OCI-LY7 (cell line): ENCODE data around the gene KAZN. TPM values are rescaled to one million over a fixed set of nuclear protein-coding genes. Genes with fewer than 3 reads are reported as not detected.

ENCODE experiments used
- BruUV-seq: library from RNA; stranded (reverse); fragments of 400-500 nt; replicated peaks from 2 replicates; lab custom pipeline; 2021; lab: Mats Ljungman, UMichigan
- CTCF ChIA-PET: fragments of 300-600 bp; sonication (Branson Sonifier 250); formaldehyde crosslinking; loops from one replicate; lab custom pipeline; 2022; ENCODE audit warnings: antibody characterized with exemption; ENCODE audit not compliant: unreplicated experiment; lab: Charles Lee
- POLR2A ChIA-PET: fragments of 300-600 bp; sonication (Branson Sonifier 250); formaldehyde crosslinking; loops from one replicate; lab custom pipeline; 2022; ENCODE audit warnings: antibody characterized with exemption; lab: Charles Lee
- DNase-seq: peaks from one replicate; pipeline ENCODE4 v3.0.0-alpha.2; 2015; ENCODE audit warnings: low spot score
- H2AFZ ChIP-seq: fragments of 200-600 bp; sonication (generic), shearing (Covaris generic); 2 replicates; pipeline ENCODE4 v1.6.1; 2014; ENCODE audit warnings: mild to moderate bottlenecking, antibody characterized with exemption, low read length, moderate library complexity
- H3K27ac ChIP-seq: fragments of 200-600 bp; sonication (generic); 2 replicates; pipeline ENCODE4 v1.5.1; 2014; ENCODE audit warnings: mixed run types, low read depth, mild to moderate bottlenecking, moderate library complexity, low read length, inconsistent platforms; ENCODE audit not compliant: poor library complexity, severe bottlenecking
- H3K36me3 ChIP-seq: fragments of 200-600 bp; sonication (generic); 2 replicates; pipeline ENCODE4 v1.6.1; 2014; ENCODE audit warnings: mild to moderate bottlenecking, antibody characterized with exemption, low read length, moderate library complexity, mixed read lengths; ENCODE audit not compliant: insufficient read depth
- H3K4me1 ChIP-seq: fragments of 200-600 bp; sonication (generic); 2 replicates; pipeline ENCODE4 v1.5.1; 2014; ENCODE audit warnings: mild to moderate bottlenecking, low read length; ENCODE audit not compliant: insufficient read depth, poor library complexity, severe bottlenecking
- H3K4me2 ChIP-seq: fragments of 200-600 bp; sonication (generic); 2 replicates; pipeline ENCODE4 v1.6.1; 2014; ENCODE audit warnings: mild to moderate bottlenecking, low read length
- H3K4me3 ChIP-seq: fragments of 200-600 bp; sonication (generic); 2 replicates; pipeline ENCODE4 v1.5.1; 2014; ENCODE audit warnings: mild to moderate bottlenecking, low read depth, low read length; ENCODE audit not compliant: poor library complexity, severe bottlenecking
- H3K79me2 ChIP-seq: fragments of 200-600 bp; sonication (generic); 2 replicates; pipeline ENCODE4 v1.6.1; 2016; ENCODE audit warnings: low read depth, mild to moderate bottlenecking, low read length, moderate library complexity, mixed read lengths; ENCODE audit not compliant: insufficient read depth
- H3K9me2 ChIP-seq: fragments of 200-600 bp; sonication (generic); 2 replicates; pipeline ENCODE4 v1.6.1; 2016; ENCODE audit warnings: mild to moderate bottlenecking, low read length, mixed read lengths; ENCODE audit not compliant: insufficient read depth
- H3K9me3 ChIP-seq: fragments of 200-600 bp; sonication (generic); 2 replicates; pipeline ENCODE4 v1.6.1; 2014; ENCODE audit warnings: mild to moderate bottlenecking, mixed run types, low read length, mixed read lengths
- H4K20me1 ChIP-seq: fragments of 200-600 bp; sonication (generic); 2 replicates; pipeline ENCODE4 v1.6.1; 2014; ENCODE audit warnings: mild to moderate bottlenecking, antibody characterized with exemption, low read length, moderate library complexity, mixed read lengths; ENCODE audit not compliant: insufficient read depth
- EZH2phosphoT487 ChIP-seq: fragments of 200-600 bp; sonication (generic); IDR thresholded peaks from 2 replicates; pipeline ENCODE4 v1.6.1; 2018; ENCODE audit warnings: low read depth, borderline replicate concordance, mild to moderate bottlenecking, mixed run types, antibody characterized with exemption, low read length, moderate library complexity, mixed read lengths
- intact Hi-C: fragments of 100-400 bp; cut with micrococcal nuclease; formaldehyde crosslinking; loops from one replicate; pipeline ENCODE4 v1.10.0; 2022; ENCODE audit not compliant: unreplicated experiment
- total RNA-seq, 2 experiments: library from RNA; depleted of rRNA in 1 of 2; stranded (reverse); fragments of >200 nt in 1 of 2; shearing (Covaris generic) in 1 of 2; gene quantifications; 2 replicates each; pipeline ENCODE4 v1.2.3, GENCODE V29; 2014 to 2022
- TF ChIP-seq, protein P1 (sequence below): fragments of 200-600 bp; sonication (generic); conservative IDR thresholded peaks from 2 replicates; pipeline ENCODE4 v1.5.1; 2014; ENCODE audit warnings: mild to moderate bottlenecking, antibody characterized with exemption, low read length, moderate library complexity, mixed read lengths

KAZN gene
- total RNA-seq, 2 experiments from 2014 or later: 0.40 to 2.4 TPM

- ChIA-PET POLR2A (no interaction called here), CTCF (no interaction called here)
- no peaks in the 10 kb centered on the region for H3K36me3 ChIP-seq
- no peaks in the 10 kb centered on the region for H3K9me2 ChIP-seq
- no peak for DNase-seq
- BruUV-seq: no TSS peak
- no peaks in the 10 kb centered on the region for H4K20me1 ChIP-seq
- H3K79me2 ChIP-seq: no peaks in the 10 kb centered on the region
- H3K4me1 ChIP-seq: no peaks in the 10 kb centered on the region
- TF ChIP-seq, protein P1, sequence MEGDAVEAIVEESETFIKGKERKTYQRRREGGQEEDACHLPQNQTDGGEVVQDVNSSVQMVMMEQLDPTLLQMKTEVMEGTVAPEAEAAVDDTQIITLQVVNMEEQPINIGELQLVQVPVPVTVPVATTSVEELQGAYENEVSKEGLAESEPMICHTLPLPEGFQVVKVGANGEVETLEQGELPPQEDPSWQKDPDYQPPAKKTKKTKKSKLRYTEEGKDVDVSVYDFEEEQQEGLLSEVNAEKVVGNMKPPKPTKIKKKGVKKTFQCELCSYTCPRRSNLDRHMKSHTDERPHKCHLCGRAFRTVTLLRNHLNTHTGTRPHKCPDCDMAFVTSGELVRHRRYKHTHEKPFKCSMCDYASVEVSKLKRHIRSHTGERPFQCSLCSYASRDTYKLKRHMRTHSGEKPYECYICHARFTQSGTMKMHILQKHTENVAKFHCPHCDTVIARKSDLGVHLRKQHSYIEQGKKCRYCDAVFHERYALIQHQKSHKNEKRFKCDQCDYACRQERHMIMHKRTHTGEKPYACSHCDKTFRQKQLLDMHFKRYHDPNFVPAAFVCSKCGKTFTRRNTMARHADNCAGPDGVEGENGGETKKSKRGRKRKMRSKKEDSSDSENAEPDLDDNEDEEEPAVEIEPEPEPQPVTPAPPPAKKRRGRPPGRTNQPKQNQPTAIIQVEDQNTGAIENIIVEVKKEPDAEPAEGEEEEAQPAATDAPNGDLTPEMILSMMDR: no peak
- TF ChIP-seq EZH2phosphoT487: no peak
- H3K4me3 ChIP-seq: no peak overlapping the region
- intact Hi-C loops: no loop called here
- H3K27ac ChIP-seq: no peak overlapping the region
- H3K4me2 ChIP-seq: no peak overlapping the region
- no peak overlapping the region for H2AFZ ChIP-seq
- H3K9me3 ChIP-seq: no peaks in the 10 kb centered on the region
Measured at GRCh38 chr1:14865106-14865505, 266.6 kb downstream of the KAZN start.

DNA sequence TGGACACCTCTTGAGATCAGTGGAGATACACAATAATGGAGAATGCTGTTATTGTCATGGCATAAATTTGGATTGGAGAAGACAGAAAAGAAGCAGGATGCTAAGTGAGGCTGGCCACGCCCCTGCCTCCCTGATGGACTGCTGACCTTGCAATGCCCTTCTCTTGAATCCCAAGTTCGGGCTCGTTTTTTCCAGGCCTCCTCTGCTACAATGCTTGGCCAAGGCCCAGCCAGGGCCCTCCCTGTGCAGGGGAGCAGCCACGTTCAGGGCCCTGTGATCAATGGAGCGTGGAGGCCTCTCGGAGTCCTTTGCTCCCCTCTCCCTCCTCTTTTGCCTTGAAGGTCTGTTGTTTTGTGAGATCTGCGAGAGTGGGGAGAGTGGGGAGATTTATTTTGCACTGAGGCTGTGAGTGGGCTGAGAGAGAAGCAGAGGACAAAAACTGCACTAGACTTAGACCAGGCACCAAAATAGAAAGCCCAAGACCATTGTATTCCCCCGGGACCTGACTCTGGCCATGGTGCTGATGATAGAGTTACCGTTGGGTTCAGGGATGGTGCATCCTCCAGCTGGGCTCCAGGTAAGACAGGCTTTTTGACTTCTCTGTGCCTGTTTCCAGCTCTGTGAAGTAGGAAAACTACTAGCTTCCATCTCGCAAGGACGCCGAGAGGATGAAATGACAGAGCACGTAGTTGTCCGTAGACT lies 268.6 kb downstream of the KAZN start:
- TF ChIP-seq EZH2phosphoT487: no peak
- TF ChIP-seq, protein P1: no peak
- POLR2A ChIA-PET: interaction anchor here (0.7 kb wide), 1 partner anchor 1148 kb away, joined by 3 read pairs; no protein-coding TSS in a partner anchor
- no peaks in the 10 kb centered on the region for H3K9me2 ChIP-seq
- H3K4me2 ChIP-seq: no peak overlapping the region
- H2AFZ ChIP-seq: no peak overlapping the region
- no peaks in the 10 kb centered on the region for H3K79me2 ChIP-seq
- H3K36me3 ChIP-seq: no peaks in the 10 kb centered on the region
- H3K27ac ChIP-seq: no peak overlapping the region
- BruUV-seq: no TSS peak
- CTCF ChIA-PET: no interaction called here
- DNase-seq: peak; percentile 22
- H4K20me1 ChIP-seq: no peaks in the 10 kb centered on the region
- no peaks in the 10 kb centered on the region for H3K4me1 ChIP-seq
- no peaks in the 10 kb centered on the region for H3K9me3 ChIP-seq
- intact Hi-C loops: no loop called here
- no peak overlapping the region for H3K4me3 ChIP-seq

- H3K4me2 ChIP-seq: no peak overlapping the region
- TF ChIP-seq, protein P1: no peak
- TF ChIP-seq EZH2phosphoT487: no peak
- H3K27ac ChIP-seq: no peak overlapping the region
- H3K79me2 ChIP-seq: no peaks in the 10 kb centered on the region
- no peaks in the 10 kb centered on the region for H3K4me1 ChIP-seq
- no peak for DNase-seq
- H3K4me3 ChIP-seq: no peak overlapping the region
- POLR2A ChIA-PET: interaction anchor here (0.6 to 0.9 kb wide), 2 partner anchors 13 to 398 kb away, joined by 3 to 4 read pairs; no protein-coding TSS in a partner anchor
- no TSS peak for BruUV-seq
- H2AFZ ChIP-seq: no peak overlapping the region
- H3K9me3 ChIP-seq: no peaks in the 10 kb centered on the region
- no peaks in the 10 kb centered on the region for H3K9me2 ChIP-seq
- intact Hi-C loops: no loop called here
- no peaks in the 10 kb centered on the region for H3K36me3 ChIP-seq
- CTCF ChIA-PET: no interaction called here
- no peaks in the 10 kb centered on the region for H4K20me1 ChIP-seq
Measured at GRCh38 chr1:14869187-14869586, 270.7 kb downstream of the KAZN start.
